Activated naive CD4-positive, alpha-beta T cell treated with Interleukin-2 at 50 U/mL for 16 hours (primary cell): ENCODE measurements around the gene SAPCD2.

Experiments used
- DNase-seq: peaks from one replicate; pipeline ENCODE4 v3.0.0-alpha.2; 2020

The SAPCD2 gene

GRCh38 chr9:137014776-137015539 is 55.4 kb downstream of the SAPCD2 start:
- no peak for DNase-seq

GRCh38 chr9:137014166-137014565 is 56.2 kb downstream of the SAPCD2 start:
- no peak for DNase-seq

- DNase-seq = no peak
These were observed 56.8 kb downstream of the SAPCD2 start for GRCh38 chr9:137013571-137013940.

- DNase-seq = no peak
These were observed 57.4 kb downstream of the SAPCD2 start for GRCh38 chr9:137012694-137013570.
